ENCODE results near the gene GNL2. TPM values are rescaled to one million over a fixed set of nuclear protein-coding genes. Genes with fewer than 3 reads are reported as not detected.

GNL2 gene
- total and polyA plus RNA-seq, 9 of the 15 experiments (the other 6 are each of a cell fraction or from before 2014, with no cell fraction given): 156 to 371 (median 263) TPM

DNA sequence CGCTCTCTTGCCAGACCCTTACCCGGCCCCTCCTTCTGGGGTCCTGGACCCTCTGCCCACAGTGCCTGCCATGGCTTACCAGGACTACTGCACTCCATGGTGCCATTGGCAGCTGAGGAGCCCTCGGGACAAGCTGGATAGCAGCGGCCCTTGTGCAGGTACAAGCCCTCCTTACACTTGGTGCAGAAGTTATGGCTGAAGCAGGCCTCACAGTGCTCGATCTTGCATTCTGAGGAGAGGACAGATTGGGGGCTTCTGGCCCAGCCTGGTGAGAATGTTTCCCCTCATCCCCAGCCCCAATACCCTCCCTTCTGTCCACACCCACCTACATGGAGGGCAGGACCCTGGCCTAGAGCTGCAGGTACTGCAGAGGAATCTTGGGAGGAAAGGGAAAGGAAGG lies 18.4 kb upstream of the GNL2 start (continued):
- TF ChIP-seq, protein P1, sequence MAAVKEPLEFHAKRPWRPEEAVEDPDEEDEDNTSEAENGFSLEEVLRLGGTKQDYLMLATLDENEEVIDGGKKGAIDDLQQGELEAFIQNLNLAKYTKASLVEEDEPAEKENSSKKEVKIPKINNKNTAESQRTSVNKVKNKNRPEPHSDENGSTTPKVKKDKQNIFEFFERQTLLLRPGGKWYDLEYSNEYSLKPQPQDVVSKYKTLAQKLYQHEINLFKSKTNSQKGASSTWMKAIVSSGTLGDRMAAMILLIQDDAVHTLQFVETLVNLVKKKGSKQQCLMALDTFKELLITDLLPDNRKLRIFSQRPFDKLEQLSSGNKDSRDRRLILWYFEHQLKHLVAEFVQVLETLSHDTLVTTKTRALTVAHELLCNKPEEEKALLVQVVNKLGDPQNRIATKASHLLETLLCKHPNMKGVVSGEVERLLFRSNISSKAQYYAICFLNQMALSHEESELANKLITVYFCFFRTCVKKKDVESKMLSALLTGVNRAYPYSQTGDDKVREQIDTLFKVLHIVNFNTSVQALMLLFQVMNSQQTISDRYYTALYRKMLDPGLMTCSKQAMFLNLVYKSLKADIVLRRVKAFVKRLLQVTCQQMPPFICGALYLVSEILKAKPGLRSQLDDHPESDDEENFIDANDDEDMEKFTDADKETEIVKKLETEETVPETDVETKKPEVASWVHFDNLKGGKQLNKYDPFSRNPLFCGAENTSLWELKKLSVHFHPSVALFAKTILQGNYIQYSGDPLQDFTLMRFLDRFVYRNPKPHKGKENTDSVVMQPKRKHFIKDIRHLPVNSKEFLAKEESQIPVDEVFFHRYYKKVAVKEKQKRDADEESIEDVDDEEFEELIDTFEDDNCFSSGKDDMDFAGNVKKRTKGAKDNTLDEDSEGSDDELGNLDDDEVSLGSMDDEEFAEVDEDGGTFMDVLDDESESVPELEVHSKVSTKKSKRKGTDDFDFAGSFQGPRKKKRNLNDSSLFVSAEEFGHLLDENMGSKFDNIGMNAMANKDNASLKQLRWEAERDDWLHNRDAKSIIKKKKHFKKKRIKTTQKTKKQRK (IDR thresholded peaks at IDR 0.05; ENCODE audit: borderline replicate concordance, low read depth, low read length): no peak
- TF ChIP-seq SPI1 (IDR thresholded peaks at IDR 0.05; ENCODE audit: borderline replicate concordance, low read depth, low read length) (no peak), CBX3 (IDR thresholded peaks at IDR 0.05; ENCODE audit: borderline replicate concordance in 1 of 2, low read length in 2 of 2) (no peak), TAF9B (IDR thresholded peaks at IDR 0.05; ENCODE audit: partially characterized antibody) (no peak), TARDBP (IDR thresholded peaks at IDR 0.05) (no peak), ZNF174 (CRISPR knock-in tag; IDR thresholded peaks at IDR 0.05) (no peak), TEAD4 (IDR thresholded peaks at IDR 0.05; ENCODE audit: low read length) (no peak), TEAD4 (CRISPR knock-in tag; IDR thresholded peaks at IDR 0.05; ENCODE audit: borderline replicate concordance) (no peak), CREB1 (IDR thresholded peaks at IDR 0.05) (no peak), CREB1 (CRISPR knock-in tag; IDR thresholded peaks at IDR 0.05) (no peak), KLF1 (tag; IDR thresholded peaks at IDR 0.05) (no peak)
